Right ventricle myocardium inferior (tissue), 1 donor: ENCODE data around the gene C1QC. TPM values are rescaled to one million over a fixed set of nuclear protein-coding genes. Genes with fewer than 3 reads are reported as not detected.

Experiments used
- ATAC-seq: fragments of 200-7000 bp; cut with Tn5 transposase; one replicate; pipeline ENCODE4 v1.9.1; 2020; ENCODE audit warnings: mild to moderate bottlenecking, moderate library complexity
- DNase-seq: peaks from one replicate; pipeline ENCODE4 v3.0.0; 2021; ENCODE audit errors: missing footprints
- intact Hi-C: fragments of 100-400 bp; cut with DNase I; formaldehyde crosslinking; loops from one replicate; pipeline ENCODE4 v1.11.0; 2022
- total RNA-seq: library from RNA; stranded (reverse); fragmentation: NEBNext Ultra II Directional; extraction: Animal tissue kit (Norgen Biotek cat#: 25700); gene quantifications from one replicate; pipeline ENCODE4 v1.2.1, GENCODE V29; 2021
- donor health status: DM: no; HTN: yes; CAD: no; lungs with severe emphysema.

Gene C1QC
- total RNA-seq, 1 donor from 2014 or later, result 140 TPM

- intact Hi-C loops, result no loop called here
- DNase-seq, result no peak
- no peak for ATAC-seq
These were observed 27.5 kb upstream of the C1QC start for GRCh38 chr1:22615886-22616285.

- no peak for ATAC-seq
- intact Hi-C loops, result no loop called here
- DNase-seq, result no peak
These were observed 26.9 kb upstream of the C1QC start for GRCh38 chr1:22616571-22616970.

- no peak for DNase-seq
- ATAC-seq, result no peak
- intact Hi-C loops, result no loop called here
These were observed 25.4 kb upstream of the C1QC start for GRCh38 chr1:22618056-22618455.

- DNase-seq (no peak), ATAC-seq (no peak)
- intact Hi-C loops, result no loop called here
These were observed 24.2 kb upstream of the C1QC start for GRCh38 chr1:22619252-22619651.

DNA sequence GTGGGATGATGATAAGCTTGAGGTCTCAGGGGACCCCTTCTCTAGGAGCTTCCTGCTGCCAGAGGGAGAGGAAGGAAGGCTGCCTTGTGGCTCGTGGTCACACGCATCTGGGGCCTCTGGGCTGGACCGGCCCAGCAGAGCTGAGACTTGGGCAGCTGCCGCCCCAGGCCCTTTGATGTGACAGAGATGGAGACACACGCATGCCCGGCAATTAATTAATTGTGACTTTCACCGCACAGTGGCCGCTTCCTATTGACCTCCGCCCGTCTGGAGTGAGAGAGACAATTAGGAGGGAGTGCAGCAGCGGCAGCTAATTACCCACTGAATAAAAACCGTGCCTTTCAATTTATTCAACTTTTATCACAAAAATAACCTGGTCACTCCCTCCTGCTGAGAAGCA is 23.6 kb upstream of the C1QC start:
- intact Hi-C loops, result no loop called here
- DNase-seq (no peak), ATAC-seq (no peak)

GRCh38 chr1:22621761-22622160 is 21.7 kb upstream of the C1QC start:
- intact Hi-C loops, result no loop called here
- DNase-seq (no peak), ATAC-seq (no peak)

- intact Hi-C loops, result no loop called here
- no peak for ATAC-seq
These were observed 18.0 kb upstream of the C1QC start for GRCh38 chr1:22625262-22625925.

GRCh38 chr1:22626237-22627157 is 16.9 kb upstream of the C1QC start:
- DNase-seq (no peak), ATAC-seq (no peak)
- intact Hi-C loops, result no loop called here

More at GRCh38 chr1:22625262-22625925, 18.0 kb upstream of the C1QC start:
- DNase-seq, result no peak

GRCh38 chr1:22627331-22627730 is 16.1 kb upstream of the C1QC start:
- no peak for DNase-seq
- intact Hi-C loops, result no loop called here
- no peak for ATAC-seq

DNA sequence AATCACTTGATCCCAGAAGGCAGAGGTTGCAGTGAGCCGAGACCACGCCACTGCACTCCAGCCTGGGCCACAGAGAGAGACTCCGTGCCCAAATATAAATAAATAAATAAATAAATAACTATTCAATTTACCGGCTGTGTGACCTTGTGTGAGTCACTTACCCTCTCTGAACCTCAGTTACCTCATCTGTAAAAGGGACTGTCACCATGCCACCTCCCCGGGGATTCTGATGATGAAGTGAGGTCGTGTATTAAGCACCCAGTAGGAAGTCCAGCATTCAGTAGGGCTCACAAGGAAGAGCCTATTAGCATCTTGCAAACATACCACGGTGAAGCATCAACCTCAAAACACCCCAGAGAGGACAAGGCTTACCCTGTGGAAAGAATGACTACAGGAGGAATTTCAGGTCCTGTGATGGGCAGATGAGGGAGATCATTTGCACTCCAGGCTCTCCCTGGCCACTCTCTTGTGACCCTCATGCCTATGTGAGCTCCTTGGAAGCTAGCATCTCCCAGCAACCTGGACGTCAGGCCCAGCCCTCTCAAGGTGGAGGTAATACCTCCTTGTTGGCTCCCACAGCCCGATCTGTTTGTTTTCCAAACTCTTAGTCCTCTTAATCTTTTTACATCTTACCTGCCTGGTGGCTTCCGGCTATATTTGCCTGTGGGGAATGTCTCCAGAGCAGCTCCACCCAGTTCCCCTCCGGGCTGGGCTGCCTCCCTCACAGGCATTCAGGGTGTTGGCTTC is 14.6 kb upstream of the C1QC start:
- no peak for ATAC-seq
- DNase-seq, result no peak
- intact Hi-C loops, result no loop called here

DNA sequence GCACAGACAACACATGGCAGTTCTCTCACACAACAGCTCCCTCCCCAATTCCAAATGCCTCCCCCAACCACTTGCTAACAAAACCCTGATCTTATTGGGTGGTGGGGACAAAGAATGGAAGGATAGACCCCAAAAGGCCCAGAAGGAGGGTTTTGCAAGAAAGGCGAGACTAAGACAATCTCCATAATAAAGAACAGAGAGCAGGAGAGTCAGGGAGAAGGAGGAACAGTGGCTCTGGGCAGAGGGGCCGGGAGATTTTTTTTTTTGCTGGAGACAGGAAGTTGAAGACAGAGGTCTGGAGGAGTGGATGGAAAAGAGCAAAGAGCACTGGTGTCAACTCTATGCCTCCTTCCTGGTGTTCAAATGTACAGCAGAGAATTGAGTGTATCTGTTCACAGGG is 13.5 kb upstream of the C1QC start:
- no peak for ATAC-seq
- no peak for DNase-seq
- intact Hi-C loops, result no loop called here

DNA sequence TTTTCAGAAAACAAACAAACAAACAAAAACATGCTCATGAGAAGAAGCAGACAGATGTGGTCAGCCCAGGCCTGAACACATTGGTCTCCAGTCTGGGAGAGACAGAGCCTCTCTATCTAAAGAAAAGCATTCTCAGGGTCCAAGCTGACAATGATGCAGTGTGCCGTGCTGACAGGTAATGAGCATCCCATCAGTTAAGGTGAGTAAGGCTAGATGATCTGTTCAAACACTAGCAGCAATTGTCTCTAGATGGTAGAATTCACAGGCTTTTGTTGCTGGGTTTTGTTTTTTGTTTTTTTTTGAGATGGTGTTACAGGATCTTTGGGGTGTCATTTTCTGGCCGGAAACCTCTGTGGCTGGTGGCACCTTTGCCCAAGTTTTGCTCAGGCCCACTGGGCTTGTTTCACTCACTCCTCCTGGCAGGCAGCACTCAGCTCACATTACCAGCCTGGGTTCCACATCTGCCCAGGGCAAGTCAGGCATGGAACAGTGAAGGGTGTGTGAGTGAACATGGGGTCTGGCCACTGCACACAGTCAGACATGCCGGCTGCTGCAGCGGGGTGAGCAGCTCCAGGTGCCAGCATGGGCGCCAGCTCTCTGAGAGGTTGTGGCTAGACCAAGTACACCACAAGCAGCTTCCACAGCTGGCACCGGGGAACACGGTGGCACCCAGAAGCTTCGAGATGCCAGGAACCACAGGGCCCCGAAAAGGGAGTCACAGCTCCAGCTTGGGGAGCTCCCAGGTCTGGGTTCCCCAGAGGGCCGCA is 9.6 kb upstream of the C1QC start:
- DNase-seq (no peak), ATAC-seq (no peak)
- intact Hi-C loops, result no loop called here

DNA sequence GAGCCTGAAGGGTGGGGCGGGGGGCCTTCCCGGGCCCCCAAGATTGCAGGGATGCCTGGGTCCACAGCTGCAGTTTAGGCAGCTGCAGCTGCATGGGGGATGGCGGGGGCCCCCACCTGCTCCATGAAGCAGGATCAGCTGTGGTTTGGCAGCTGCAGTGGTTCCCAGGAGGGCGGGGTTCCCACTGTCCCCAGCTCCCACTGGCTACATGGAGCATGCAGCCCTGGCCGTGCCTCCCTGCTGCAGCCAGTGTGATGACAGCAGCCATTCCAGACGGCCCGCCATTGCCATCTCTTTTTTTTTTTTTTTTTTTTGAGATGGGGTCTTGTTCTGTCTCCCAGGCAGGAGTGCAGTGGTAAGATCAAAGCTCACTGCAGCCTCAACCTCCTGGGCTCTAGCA is 8.0 kb upstream of the C1QC start:
- ATAC-seq (peak; percentile 48), DNase-seq (no peak)
- intact Hi-C loops, result no loop called here

- ATAC-seq (peak; percentile 85), DNase-seq (peak; percentile 81)
- intact Hi-C loops, result no loop called here
These were observed 7.1 kb upstream of the C1QC start, which contains the start of gene C1QA for GRCh38 chr1:22636353-22636752. Gene C1QA (plus strand): TSS chr1:22636628. CDS start chr1:22637617, 989 bp downstream.

DNA sequence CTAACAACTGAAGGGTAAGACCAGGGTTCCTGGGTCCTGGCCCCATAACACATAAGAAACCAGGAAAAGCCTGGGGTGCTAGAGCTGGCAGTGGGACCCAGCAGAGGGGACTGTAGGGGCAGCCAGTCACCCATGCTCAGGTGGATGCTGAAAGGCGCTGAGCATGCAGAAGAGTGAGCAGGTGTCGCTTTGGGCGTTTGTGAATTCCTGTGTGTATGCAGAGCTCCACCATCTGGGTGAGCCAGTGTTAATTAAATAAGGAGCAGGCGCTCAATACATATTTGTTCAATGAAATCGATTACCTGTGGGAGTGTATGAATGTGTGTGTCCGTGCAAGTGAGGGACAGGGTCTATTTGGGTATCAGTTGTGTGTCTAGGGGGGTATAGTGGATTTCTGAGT is 6.5 kb upstream of the C1QC start:
- DNase-seq (no peak), ATAC-seq (no peak)
- intact Hi-C loops, result no loop called here

GRCh38 chr1:22637907-22638445 is 5.5 kb upstream of the C1QC start:
- no peak for ATAC-seq
- intact Hi-C loops, result no loop called here

GRCh38 chr1:22638476-22639234 is 4.8 kb upstream of the C1QC start:
- ATAC-seq (no peak), DNase-seq (no peak)
- intact Hi-C loops, result no loop called here

More at GRCh38 chr1:22637907-22638445, 5.5 kb upstream of the C1QC start:
- no peak for DNase-seq

- intact Hi-C loops, result no loop called here
- no peak for ATAC-seq
- DNase-seq, result no peak
These were observed 4.1 kb upstream of the C1QC start for GRCh38 chr1:22639286-22639685.
